Vagina (tissue), 2 donors: ENCODE data around the gene ACLY. TPM values are rescaled to one million over a fixed set of nuclear protein-coding genes. Genes with fewer than 3 reads are reported as not detected.

Experiments used
- DNase-seq, 2 donors: peaks; one replicate each; pipeline ENCODE4 v3.0.0-alpha.2; 2017; ENCODE audit errors: extremely low spot score in 2 of 2
- H3K27ac ChIP-seq: fragments of 200-600 bp; sonication (generic); one replicate; pipeline ENCODE4 v1.5.1; 2019
- H3K27me3 ChIP-seq: fragments of 200-600 bp; sonication (generic); one replicate; pipeline ENCODE4 v1.5.1; 2019
- H3K36me3 ChIP-seq, 2 donors: fragments of 200-600 bp; sonication (generic); one replicate each; pipeline ENCODE4 v1.5.1; 2017 to 2019
- H3K4me1 ChIP-seq: fragments of 200-600 bp; sonication (generic); one replicate; pipeline ENCODE4 v1.5.1; 2019
- H3K4me3 ChIP-seq, 2 donors: fragments of 200-600 bp; sonication (generic); 1 replicate in 1 of 2; 2 replicates in 1 of 2; pipeline ENCODE4 v1.5.1; 2016 to 2019
- H3K9me3 ChIP-seq: fragments of 200-600 bp; sonication (generic); one replicate; pipeline ENCODE4 v1.5.1; 2019
- CTCF ChIP-seq, 3 experiments: fragments of 450-650 bp in 2 of 3; fragments of 200-600 bp in 1 of 3; sonication (generic) in 1 of 3; IDR thresholded peaks; one replicate each; pipeline ENCODE4 v1.5.1; 2017 to 2019; ENCODE audit warnings: antibody characterized with exemption in 3 of 3, mild to moderate bottlenecking in 2 of 3, moderate library complexity in 2 of 3
- POLR2A ChIP-seq, 2 donors: fragments of 450-650 bp; IDR thresholded peaks; one replicate each; pipeline ENCODE4 v1.6.1; 2017; ENCODE audit warnings: antibody characterized with exemption in 2 of 2, mild to moderate bottlenecking in 2 of 2, moderate library complexity in 2 of 2
- POLR2AphosphoS5 ChIP-seq, 2 donors: sonication (generic); formaldehyde crosslinking; IDR thresholded peaks; one replicate each; pipeline ENCODE4 v1.9.0; 2017; ENCODE audit warnings: antibody characterized with exemption in 2 of 2, mild to moderate bottlenecking in 2 of 2, low read depth in 1 of 2; ENCODE audit not compliant: insufficient read depth in 1 of 2
- intact Hi-C: fragments of 100-400 bp; cut with DNase I; formaldehyde crosslinking; loops from one replicate; pipeline ENCODE4 v1.15.1; 2023
- total RNA-seq: library from RNA; depleted of rRNA; stranded (reverse); fragments of >200 nt; gene quantifications from one replicate; pipeline ENCODE4 v1.2.3, GENCODE V29; 2016

ACLY gene
- total RNA-seq, 1 donor from 2014 or later = 74.9 TPM

GRCh38 chr17:41965694-41966462 lies 47.1 kb upstream of the ACLY start:
- no peak for DNase-seq
- intact Hi-C loops = loop anchor here (5.0 kb wide), 2 partner anchors 51 to 146 kb away; partner anchors contain the start of genes DHX58 and DNAJC7
- peaks cover 0 to 22% of the 10 kb centered on the region in 2 donors for H3K36me3 ChIP-seq
- peak overlapping the region; percentile 75 to 87 for H3K4me3 ChIP-seq
- no peak for TF ChIP-seq POLR2A (IDR thresholded peaks at IDR 0.05)
- peak in 1 of 3 experiments; percentile 6 for TF ChIP-seq CTCF (IDR thresholded peaks at IDR 0.05)
- peak in 1 of 2 donors; percentile 24 for TF ChIP-seq POLR2AphosphoS5 (IDR thresholded peaks at IDR 0.05; ENCODE audit: insufficient read depth in 1 of 2, low read depth in 1 of 2)
- H3K9me3 ChIP-seq = no peaks in the 10 kb centered on the region
- H3K4me1 ChIP-seq = peaks cover 52% of the 10 kb centered on the region
- peak overlapping the region; percentile 92 for H3K27ac ChIP-seq
- H3K27me3 ChIP-seq = no peaks in the 10 kb centered on the region

- DNase-seq = no peak
- no peaks in the 10 kb centered on the region for H3K27me3 ChIP-seq
- H3K4me3 ChIP-seq = no peak overlapping the region
- H3K36me3 ChIP-seq = no peaks in the 10 kb centered on the region
- intact Hi-C loops = no loop called here
- TF ChIP-seq POLR2A (IDR thresholded peaks at IDR 0.05) (no peak), POLR2AphosphoS5 (IDR thresholded peaks at IDR 0.05; ENCODE audit: insufficient read depth in 1 of 2, low read depth in 1 of 2) (no peak), CTCF (IDR thresholded peaks at IDR 0.05) (peak; percentile 53 to 93 (median 75))
- peaks cover 24% of the 10 kb centered on the region for H3K4me1 ChIP-seq
- no peaks in the 10 kb centered on the region for H3K9me3 ChIP-seq
- no peak overlapping the region for H3K27ac ChIP-seq
Observed at GRCh38 chr17:41962768-41963434, 44.1 kb upstream of the ACLY start.

GRCh38 chr17:41962111-41962510 lies 43.4 kb upstream of the ACLY start:
- H3K27me3 ChIP-seq = no peaks in the 10 kb centered on the region
- H3K9me3 ChIP-seq = no peaks in the 10 kb centered on the region
- H3K36me3 ChIP-seq = no peaks in the 10 kb centered on the region
- H3K4me1 ChIP-seq = peaks cover 16% of the 10 kb centered on the region
- intact Hi-C loops = no loop called here
- no peak overlapping the region for H3K27ac ChIP-seq
- no peak for DNase-seq
- no peak overlapping the region for H3K4me3 ChIP-seq
- TF ChIP-seq POLR2AphosphoS5 (IDR thresholded peaks at IDR 0.05; ENCODE audit: insufficient read depth in 1 of 2, low read depth in 1 of 2) (no peak), POLR2A (IDR thresholded peaks at IDR 0.05) (no peak), CTCF (IDR thresholded peaks at IDR 0.05) (no peak)

- Histone ChIP-seq H3K4me3 (no peak overlapping the region), H3K27me3 (no peaks in the 10 kb centered on the region), H3K27ac (no peak overlapping the region), H3K9me3 (no peaks in the 10 kb centered on the region), H3K4me1 (peaks cover 5% of the 10 kb centered on the region), H3K36me3 (no peaks in the 10 kb centered on the region)
- DNase-seq = no peak
- TF ChIP-seq POLR2AphosphoS5 (IDR thresholded peaks at IDR 0.05; ENCODE audit: insufficient read depth in 1 of 2, low read depth in 1 of 2) = no peak
- TF ChIP-seq CTCF (IDR thresholded peaks at IDR 0.05) = no peak
- TF ChIP-seq POLR2A (IDR thresholded peaks at IDR 0.05) = no peak
- intact Hi-C loops = no loop called here
Observed at GRCh38 chr17:41959336-41960095, 40.8 kb upstream of the ACLY start.
